HG02938 (cell line): ENCODE data around the gene CTNNBL1.
"Not testable (repeated sequence)": the region's sequence is repeated elsewhere in the genome, so short reads cannot be mapped to it uniquely, and the experiment has no call there.

Experiments used
- ATAC-seq: cut with Tn5 transposase; IDR thresholded peaks from one replicate; pipeline ENCODE4 v1.9.1; 2021; ENCODE audit warnings: mild to moderate bottlenecking, moderate library complexity; ENCODE audit not compliant: unreplicated experiment

Gene CTNNBL1

DNA sequence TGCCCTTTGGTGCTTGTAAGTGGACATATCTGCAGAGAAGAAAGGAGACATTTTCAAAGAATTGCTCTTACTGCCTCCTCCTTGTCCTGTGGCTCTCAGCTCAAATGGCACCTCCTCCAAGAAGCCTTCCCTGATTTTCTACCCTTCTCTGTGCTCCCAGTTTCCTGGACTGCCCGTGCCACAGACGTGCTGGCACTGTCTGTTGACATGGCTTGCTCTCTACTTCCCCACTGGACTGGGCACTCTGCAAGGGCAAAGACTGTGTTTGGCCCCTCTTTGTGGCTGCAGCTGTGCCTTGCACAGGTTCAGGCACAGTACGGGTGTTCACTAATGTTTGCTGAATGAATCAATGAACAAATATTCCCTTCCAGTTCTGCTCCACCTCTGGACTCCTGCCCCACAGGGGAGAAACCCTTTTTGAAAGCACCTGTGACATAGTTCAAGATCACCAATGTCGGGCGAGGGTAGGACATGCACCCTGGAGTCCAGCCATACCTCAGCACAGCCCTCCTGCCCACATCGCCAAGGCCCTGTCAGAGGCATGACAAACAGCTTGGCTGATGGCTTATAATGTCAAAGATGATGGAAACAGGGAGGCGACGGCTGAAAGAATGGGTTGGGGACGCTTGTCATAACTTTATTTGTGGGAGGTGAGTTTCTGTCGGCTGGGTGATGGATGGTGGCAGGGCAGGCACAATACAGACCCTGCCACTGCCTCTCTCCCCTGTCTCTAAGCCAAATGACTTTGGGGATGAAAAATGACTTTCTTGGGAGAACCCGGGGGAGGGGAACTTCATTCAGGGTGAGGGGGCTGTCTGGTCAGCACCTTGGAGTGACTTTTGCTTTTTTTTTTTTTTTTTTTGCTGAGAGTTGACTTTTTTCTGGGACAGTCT lies 15.6 kb upstream of the CTNNBL1 start:
- ATAC-seq = no peak

DNA sequence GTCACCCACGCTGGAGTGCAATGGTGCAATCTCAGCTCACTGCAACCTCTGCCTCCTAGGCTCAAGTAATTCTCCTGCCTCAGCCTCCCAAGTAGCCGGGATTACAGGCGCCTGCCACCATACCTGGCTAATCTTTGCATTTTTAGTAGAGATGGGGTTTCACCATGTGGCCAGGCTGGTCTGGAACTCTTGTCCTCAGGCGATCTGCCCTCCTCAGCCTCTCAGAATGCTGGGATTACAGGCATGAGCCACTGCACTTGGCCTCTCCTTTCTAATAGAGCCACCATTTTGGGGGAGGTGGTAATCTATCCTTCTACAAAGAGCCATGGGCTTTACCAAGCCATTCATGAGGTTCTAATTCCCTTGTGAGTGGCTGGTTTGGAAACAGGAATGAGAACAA lies 14.1 kb upstream of the CTNNBL1 start:
- not testable (repeated sequence) for ATAC-seq

GRCh38 chr20:37680420-37680819 lies 13.4 kb upstream of the CTNNBL1 start:
- no peak for ATAC-seq

GRCh38 chr20:37681384-37682112 lies 12.3 kb upstream of the CTNNBL1 start:
- ATAC-seq = no peak

GRCh38 chr20:37683146-37683545 lies 10.7 kb upstream of the CTNNBL1 start:
- ATAC-seq = not testable (repeated sequence)

- ATAC-seq = no peak
These were observed 6.9 kb upstream of the CTNNBL1 start for GRCh38 chr20:37686762-37687477.

DNA sequence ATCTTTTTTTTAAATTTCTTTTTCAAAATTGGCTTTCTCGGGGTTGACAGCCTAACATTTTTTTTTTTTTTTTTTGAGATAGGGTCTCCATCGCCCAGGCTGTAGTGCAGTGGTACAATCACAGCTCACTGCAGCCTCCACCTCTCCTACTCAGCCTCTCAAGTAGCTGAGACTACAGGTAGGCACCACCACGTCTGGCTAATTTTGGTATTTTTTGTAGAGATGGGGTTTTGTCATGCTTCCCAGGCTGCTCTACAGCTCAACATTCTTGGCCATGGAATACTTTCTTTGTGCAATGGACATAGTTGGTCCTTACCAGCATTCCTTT lies 6.4 kb upstream of the CTNNBL1 start:
- no peak for ATAC-seq

DNA sequence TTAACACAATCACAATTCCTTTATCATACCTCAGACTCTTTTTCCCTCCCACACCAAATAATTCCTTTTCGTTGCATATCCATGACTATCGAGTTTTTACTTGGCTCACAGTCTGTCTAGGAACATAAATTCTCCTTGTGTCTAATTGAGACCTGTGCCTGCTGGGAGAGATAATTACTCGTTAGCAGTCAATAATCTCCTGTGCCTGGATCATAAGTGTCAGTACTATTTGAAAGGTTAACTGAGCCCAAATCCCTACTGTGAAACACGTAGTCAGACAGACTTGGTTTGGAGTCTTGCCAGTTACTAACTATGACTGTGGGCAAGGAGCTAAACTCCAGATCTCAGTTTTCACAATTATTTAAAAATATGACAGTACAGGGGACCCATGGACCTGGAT lies 5.7 kb upstream of the CTNNBL1 start:
- no peak for ATAC-seq

DNA sequence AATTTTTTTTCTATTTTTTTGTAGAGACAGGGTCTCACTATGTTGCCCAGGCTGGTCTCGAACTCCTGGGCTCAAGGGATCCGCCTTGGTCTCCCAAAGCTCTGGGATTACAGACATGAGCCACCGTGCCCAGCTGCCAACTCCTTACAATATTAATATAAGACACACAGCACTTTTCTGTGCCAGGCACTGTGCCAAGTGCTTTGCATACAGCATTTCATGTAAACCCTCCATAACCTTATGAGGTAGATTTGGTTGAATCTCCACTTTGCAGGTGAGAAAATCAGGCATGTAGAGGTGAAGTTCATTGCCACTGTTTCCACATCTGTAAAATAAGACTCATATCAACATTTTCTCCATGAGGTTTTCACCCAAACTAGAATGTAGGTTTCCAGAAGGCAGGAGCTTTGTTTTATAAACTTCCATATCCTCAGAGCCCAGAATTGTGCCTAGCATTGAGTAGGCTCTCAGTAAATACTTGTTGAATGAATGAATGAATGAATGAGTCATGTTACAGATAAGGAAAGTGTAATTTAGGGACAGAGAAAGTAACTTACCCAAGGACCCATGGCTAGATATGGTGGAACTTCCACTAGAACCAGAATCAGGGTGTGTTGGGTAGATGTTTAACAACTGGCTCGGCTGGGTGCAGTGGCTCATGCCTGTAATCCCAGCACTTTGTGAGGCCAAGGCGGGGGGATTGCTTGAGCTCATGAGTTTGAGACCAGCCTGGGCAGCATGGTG lies 3.0 kb upstream of the CTNNBL1 start:
- no peak for ATAC-seq

DNA sequence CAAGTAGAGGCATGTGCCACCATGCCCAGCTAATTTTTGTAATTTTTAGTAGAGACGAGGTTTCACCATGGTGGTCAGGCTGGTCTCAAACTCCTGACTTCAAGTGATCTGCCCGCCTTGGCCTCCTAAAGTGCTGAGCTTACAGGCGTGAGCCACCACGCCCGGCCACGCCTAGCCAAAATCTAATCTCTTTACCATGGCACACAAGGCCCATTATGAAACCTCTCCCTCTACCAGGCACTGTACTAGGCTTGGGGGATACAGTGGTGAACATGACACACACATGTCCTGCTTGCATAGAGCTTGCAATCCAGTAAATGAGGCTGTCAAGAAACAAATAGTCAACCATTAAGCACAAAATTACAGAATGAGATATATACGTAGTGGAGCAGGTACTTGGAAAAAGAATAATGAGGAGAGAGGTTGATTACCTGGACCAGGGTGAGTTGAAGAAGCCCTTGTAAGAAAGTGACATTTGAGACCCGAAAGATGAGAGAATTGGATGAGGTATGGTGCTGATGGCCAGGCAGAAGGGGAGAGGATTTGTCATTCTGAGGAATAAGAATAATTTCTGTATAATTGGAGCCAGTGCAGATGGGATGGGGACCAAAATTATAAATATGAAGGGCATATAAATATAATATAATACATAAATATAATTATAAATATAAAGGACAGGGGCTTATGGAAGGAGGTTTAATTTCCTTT lies 1.2 kb upstream of the CTNNBL1 start:
- ATAC-seq = no peak

- no peak for ATAC-seq
These were observed 592 bp upstream of the CTNNBL1 start for GRCh38 chr20:37693242-37693634.

- ATAC-seq = no peak
These were observed 2.0 kb downstream of the CTNNBL1 start for GRCh38 chr20:37695684-37696342.

GRCh38 chr20:37697314-37697713 lies 3.5 kb downstream of the CTNNBL1 start:
- peak; percentile 58 for ATAC-seq

DNA sequence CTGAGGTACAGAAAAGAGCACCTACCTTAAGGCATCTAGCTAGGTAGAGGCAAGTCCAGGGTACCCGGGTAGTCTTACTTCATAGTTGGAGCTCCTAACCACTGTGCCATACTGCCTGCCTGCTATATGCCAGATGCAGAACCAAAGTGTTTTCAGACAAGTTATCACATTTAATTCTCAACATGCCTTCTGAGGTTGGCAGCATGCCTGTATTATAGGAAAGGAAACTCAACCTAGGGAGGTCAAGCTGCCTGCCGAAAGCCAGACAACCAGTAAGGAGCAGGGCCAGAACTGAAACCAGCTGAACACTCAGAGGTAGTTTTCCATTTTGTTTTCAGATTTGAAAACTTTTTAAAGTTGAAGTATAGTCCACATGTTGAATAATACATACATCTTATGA lies 5.4 kb downstream of the CTNNBL1 start:
- no peak for ATAC-seq

- no peak for ATAC-seq
These were observed 6.5 kb downstream of the CTNNBL1 start for GRCh38 chr20:37700301-37700700.

DNA sequence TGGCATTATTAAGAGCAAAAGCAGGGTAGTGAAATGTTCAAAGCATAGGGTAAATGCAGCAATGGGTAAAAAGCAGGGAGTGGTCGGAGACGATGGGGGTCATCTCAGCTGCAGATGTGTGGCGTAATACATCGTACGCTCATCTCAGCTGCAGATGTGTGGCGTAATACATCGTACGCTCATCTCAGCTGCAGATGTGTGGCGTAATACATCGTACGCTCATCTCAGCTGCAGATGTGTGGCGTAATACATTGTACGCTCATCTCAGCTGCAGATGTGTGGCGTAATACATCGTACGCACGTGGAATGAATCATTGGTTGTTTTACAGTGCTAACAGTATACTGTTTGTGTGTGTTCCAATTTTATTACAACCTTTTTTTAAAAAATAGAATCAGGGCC lies 7.8 kb downstream of the CTNNBL1 start:
- not testable (repeated sequence) for ATAC-seq

DNA sequence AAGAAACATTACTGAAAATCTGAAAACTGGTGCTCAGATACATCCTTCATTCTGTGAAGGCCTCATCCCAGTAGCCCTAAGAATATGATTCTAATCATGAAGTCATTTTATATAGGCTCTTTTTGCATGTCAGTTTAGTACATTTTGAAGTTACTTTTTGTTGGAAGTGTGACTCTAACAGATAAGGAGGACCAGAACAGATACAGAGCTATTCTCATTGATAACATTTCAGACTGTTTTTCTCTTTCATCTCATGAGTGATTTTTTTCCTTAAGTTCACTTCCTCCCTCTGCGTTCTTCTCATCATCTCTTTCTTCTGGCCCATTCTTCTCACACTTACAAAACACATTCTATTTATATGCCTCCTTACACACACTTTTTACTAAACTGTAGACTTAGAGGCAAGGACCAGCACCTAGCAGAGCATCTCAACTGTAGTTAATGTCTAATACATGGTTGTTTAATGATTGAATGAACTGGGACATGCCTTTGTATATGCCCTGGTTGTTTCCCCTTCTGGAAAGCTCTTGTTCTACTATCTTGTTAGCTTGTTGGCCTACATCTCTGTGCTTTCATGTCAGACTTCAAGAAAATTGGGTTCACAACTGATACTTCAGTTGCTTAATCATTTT lies 8.7 kb downstream of the CTNNBL1 start:
- no peak for ATAC-seq

GRCh38 chr20:37703035-37703845 lies 9.4 kb downstream of the CTNNBL1 start:
- no peak for ATAC-seq

- no peak for ATAC-seq
These were observed 11.1 kb downstream of the CTNNBL1 start for GRCh38 chr20:37704955-37705354.
